ENCODE measurements around the gene CMSS1.

The CMSS1 gene

GRCh38 chr3:99768126-99768525 lies 49.5 kb upstream of the CMSS1 start (continued):
- TF ChIP-seq, protein P1, sequence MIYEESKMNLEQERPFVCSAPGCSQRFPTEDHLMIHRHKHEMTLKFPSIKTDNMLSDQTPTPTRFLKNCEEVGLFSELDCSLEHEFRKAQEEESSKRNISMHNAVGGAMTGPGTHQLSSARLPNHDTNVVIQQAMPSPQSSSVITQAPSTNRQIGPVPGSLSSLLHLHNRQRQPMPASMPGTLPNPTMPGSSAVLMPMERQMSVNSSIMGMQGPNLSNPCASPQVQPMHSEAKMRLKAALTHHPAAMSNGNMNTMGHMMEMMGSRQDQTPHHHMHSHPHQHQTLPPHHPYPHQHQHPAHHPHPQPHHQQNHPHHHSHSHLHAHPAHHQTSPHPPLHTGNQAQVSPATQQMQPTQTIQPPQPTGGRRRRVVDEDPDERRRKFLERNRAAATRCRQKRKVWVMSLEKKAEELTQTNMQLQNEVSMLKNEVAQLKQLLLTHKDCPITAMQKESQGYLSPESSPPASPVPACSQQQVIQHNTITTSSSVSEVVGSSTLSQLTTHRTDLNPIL (CRISPR knock-in tag; IDR thresholded peaks at IDR 0.05; ENCODE audit: low read depth), result no peak
- no peak for TF ChIP-seq TCF4 (CRISPR knock-in tag; IDR thresholded peaks at IDR 0.05; ENCODE audit: borderline replicate concordance)

- ATAC-seq, result no peak
Measured at GRCh38 chr3:99768808-99769501, 48.7 kb upstream of the CMSS1 start.

DNA sequence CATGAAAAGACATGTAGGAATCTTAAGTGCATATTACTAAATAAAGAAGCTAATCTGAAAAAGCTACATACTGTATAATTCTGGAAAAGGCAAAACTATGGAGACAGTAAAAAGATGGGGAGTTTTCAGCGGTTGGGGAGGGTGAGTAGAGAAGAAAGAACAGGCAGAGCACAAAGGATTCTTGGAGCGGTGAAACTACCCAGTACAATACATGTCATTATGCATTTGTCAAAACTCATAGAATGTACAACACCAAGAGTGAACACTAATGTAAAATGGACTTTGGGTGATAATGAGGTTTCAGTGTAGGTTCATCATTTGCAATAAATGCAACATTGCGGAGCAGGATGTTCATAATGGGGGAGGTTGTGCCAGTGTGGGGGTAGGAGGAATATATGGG lies 45.5 kb upstream of the CMSS1 start:
- TF ChIP-seq ZNF70 (CRISPR knock-in tag; IDR thresholded peaks at IDR 0.05) (no peak), POU6F1 (CRISPR knock-in tag; IDR thresholded peaks at IDR 0.05; ENCODE audit: borderline replicate concordance, low read depth) (no peak), OSR1 (CRISPR knock-in tag; IDR thresholded peaks at IDR 0.05) (no peak), GLIS3 (CRISPR knock-in tag; IDR thresholded peaks at IDR 0.05) (no peak), ZC3H10 (CRISPR knock-in tag; IDR thresholded peaks at IDR 0.05) (no peak), ZFP30 (CRISPR knock-in tag; IDR thresholded peaks at IDR 0.05) (no peak), ESRRG (CRISPR knock-in tag; IDR thresholded peaks at IDR 0.05) (no peak), CSDC2 (CRISPR knock-in tag; IDR thresholded peaks at IDR 0.05) (no peak)
- TF ChIP-seq, protein P2, sequence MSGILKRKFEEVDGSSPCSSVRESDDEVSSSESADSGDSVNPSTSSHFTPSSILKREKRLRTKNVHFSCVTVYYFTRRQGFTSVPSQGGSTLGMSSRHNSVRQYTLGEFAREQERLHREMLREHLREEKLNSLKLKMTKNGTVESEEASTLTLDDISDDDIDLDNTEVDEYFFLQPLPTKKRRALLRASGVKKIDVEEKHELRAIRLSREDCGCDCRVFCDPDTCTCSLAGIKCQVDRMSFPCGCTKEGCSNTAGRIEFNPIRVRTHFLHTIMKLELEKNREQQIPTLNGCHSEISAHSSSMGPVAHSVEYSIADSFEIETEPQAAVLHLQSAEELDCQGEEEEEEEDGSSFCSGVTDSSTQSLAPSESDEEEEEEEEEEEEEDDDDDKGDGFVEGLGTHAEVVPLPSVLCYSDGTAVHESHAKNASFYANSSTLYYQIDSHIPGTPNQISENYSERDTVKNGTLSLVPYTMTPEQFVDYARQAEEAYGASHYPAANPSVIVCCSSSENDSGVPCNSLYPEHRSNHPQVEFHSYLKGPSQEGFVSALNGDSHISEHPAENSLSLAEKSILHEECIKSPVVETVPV (CRISPR knock-in tag; IDR thresholded peaks at IDR 0.05), result no peak
- TF ChIP-seq, protein P1 (CRISPR knock-in tag; IDR thresholded peaks at IDR 0.05; ENCODE audit: low read depth), result no peak
- no peak for ATAC-seq

More at GRCh38 chr3:99768808-99769501, 48.7 kb upstream of the CMSS1 start:
- TF ChIP-seq CSDC2 (CRISPR knock-in tag; IDR thresholded peaks at IDR 0.05) (no peak), RARB (CRISPR knock-in tag; IDR thresholded peaks at IDR 0.05) (no peak), POU6F1 (CRISPR knock-in tag; IDR thresholded peaks at IDR 0.05; ENCODE audit: borderline replicate concordance, low read depth) (no peak), ZC3H10 (CRISPR knock-in tag; IDR thresholded peaks at IDR 0.05) (no peak), ZNF8 (CRISPR knock-in tag; IDR thresholded peaks at IDR 0.05) (no peak), PPARA (CRISPR knock-in tag; IDR thresholded peaks at IDR 0.05; ENCODE audit: borderline replicate concordance) (no peak), ESRRG (CRISPR knock-in tag; IDR thresholded peaks at IDR 0.05) (no peak), ARNTL (CRISPR knock-in tag; IDR thresholded peaks at IDR 0.05; ENCODE audit: borderline replicate concordance, low read depth) (no peak), ZNF70 (CRISPR knock-in tag; IDR thresholded peaks at IDR 0.05) (no peak)
- TF ChIP-seq, protein P1 (CRISPR knock-in tag; IDR thresholded peaks at IDR 0.05; ENCODE audit: low read depth), result no peak

DNA sequence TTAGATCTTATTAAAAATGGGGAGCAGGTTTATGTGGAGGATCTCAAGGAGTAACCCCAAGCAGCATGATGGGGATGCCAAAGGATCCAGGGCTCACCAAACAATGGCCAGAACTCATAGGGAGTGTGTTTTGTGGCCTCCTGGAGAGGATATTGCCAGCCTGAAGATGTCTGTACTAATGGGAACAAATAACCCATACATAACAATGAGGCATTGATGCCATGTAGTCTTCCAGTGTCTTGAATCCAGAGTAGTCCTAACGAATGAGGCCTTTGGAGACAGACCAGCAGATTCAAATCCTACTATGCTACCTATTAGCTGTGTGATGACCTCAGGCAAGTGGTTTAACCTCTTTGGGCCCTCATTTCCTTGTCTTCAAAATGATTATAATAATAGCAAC lies 45.0 kb upstream of the CMSS1 start:
- TF ChIP-seq ZFP30 (CRISPR knock-in tag; IDR thresholded peaks at IDR 0.05), result no peak
- no peak for ATAC-seq

DNA sequence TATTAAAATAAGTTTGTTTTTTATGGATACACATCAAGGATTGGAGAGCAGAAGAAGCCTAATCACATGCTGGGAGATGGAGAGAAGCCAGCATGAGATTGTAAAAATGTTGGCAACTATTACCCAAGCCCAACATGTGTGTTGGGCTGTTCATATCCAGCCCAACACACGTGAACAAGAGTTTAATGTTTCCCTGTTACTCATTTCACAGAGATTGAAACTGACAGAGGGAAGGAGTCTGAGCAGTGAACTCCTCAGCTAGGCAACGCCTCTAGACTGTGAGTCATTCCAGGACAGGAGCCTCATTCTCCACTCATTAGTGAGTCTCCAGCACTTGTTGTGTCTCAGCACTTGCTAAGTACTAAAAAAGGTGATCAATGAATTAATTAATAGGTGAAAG lies 43.2 kb upstream of the CMSS1 start:
- ATAC-seq, result peak; percentile 89
- TF ChIP-seq ZNF70 (CRISPR knock-in tag; IDR thresholded peaks at IDR 0.05), result no peak
- TF ChIP-seq, protein P2 (CRISPR knock-in tag; IDR thresholded peaks at IDR 0.05), result no peak
- TF ChIP-seq SNAI2 (CRISPR knock-in tag; IDR thresholded peaks at IDR 0.05), result no peak
- no peak for TF ChIP-seq ZNF565 (CRISPR knock-in tag; conservative IDR thresholded peaks at IDR 0.05; ENCODE audit: low read depth)
- TF ChIP-seq RARB (CRISPR knock-in tag; IDR thresholded peaks at IDR 0.05), result no peak
- no peak for TF ChIP-seq ISL1 (CRISPR knock-in tag; IDR thresholded peaks at IDR 0.05)
- TF ChIP-seq, protein P1 (CRISPR knock-in tag; IDR thresholded peaks at IDR 0.05; ENCODE audit: low read depth), result no peak
- no peak for TF ChIP-seq PATZ1 (CRISPR knock-in tag; IDR thresholded peaks at IDR 0.05; ENCODE audit: borderline replicate concordance)
- no peak for TF ChIP-seq ARNTL (CRISPR knock-in tag; IDR thresholded peaks at IDR 0.05; ENCODE audit: borderline replicate concordance, low read depth)

Measured in SK-N-SH treated with all-trans-retinoic acid at 6 μM for 48 hours (cell line).